COLO668 (cell line): Measurements from ENCODE around the gene TCP1.
"Not testable (repeated sequence)": the region's sequence is repeated elsewhere in the genome, so short reads cannot be mapped to it uniquely, and the experiment has no call there.

Source experiments
- DNase-seq: peaks from one replicate; lab custom pipeline; 2025; ENCODE audit not compliant: unreplicated experiment; lab: John Stamatoyannopoulos, UW

The TCP1 gene

DNA sequence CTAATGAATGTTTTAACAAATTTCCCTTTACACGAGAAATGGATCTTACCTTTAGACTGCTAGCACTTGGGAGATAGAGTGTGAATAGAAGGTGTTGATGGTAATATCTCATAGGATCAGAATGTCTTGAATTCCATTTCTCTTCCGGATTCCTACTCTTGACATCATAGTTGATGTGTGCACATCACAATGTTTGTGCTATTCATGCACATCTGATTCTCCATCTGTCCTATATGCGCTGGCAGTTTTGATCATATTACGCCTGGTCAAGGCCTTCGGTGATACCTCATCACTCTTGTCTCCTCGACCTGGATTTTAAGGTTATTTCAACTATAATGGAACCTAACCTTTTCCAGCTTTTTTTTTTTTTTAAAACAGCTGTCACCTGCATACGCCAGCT, 44.3 kb downstream of the TCP1 start:
- DNase-seq: no peak

DNA sequence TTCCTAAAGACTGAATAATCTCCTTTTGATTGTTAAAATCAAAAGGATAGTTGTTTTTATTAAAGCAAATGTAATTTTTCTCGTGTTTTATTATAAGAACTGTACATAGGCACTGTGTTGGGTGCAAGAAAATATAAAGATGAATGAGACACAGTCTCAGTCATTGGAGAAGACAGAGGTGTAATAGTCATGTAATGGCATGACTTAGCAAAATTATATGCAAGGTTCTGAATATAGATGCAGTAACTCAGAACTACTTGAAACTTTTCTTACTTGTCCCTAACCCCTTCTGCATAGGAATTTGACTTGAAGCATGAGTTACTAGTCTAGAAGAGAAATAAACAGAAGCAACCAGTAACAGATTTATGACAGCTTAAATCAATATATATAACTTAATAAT, 47.2 kb downstream of the TCP1 start:
- no peak for DNase-seq

DNA sequence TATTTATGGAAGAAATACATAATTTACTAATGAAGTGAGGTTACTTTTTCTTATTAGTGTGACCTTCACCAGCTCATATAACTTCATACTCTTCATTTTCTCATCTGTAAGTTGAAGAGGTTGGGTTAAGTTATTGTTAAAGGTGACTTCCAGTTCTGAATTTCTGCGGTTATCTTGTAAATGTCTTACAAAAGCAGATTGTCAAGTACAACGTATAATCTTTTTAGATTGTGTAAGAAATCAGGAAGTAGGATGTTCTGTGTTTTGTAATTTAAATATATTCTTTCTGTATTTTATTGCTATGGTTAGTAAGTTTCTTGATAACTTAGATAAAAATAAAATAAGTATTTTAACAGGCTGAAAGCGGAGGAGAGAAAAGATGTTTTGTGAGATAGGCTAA, 50.1 kb downstream of the TCP1 start:
- DNase-seq: no peak

DNA sequence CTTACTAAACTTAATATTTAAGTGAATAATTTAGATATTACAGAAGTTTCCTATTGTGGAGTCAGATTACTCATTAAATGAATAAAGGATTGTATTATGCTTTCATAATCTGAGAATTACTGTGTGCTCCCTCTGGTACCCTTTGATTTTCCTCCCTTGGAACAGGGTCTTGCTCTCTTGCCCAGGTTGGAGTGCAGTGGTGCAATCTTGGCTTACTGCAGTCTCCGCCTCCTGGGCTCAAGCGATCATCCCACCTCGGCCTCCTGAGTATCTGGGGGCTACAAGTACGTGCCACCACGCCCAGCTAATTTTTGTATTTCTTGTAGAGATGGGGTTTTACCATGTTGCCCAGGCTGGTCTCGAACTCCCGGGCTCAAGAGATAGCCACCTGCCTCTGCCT, 52.5 kb downstream of the TCP1 start:
- no peak for DNase-seq

DNA sequence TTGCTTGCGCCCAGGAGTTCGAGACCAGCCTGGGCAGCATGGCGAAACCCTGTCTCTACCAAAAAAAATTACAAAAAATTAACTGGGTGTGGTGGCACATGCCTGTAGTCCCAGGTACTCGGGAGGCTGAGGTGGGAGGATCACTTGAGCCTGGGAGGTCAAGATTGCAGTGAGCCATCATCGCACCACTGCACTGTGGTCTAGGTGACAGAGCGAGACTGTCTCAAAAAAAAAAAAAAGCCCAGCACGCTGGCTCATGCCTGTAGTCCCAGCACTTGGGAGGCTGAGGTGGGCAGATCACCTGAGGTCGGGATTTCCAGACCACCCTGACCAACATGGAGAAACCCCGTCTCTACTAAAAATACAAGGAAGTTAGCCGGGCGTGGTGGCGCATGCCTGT, 56.0 kb downstream of the TCP1 start:
- not testable (repeated sequence) for DNase-seq

DNA sequence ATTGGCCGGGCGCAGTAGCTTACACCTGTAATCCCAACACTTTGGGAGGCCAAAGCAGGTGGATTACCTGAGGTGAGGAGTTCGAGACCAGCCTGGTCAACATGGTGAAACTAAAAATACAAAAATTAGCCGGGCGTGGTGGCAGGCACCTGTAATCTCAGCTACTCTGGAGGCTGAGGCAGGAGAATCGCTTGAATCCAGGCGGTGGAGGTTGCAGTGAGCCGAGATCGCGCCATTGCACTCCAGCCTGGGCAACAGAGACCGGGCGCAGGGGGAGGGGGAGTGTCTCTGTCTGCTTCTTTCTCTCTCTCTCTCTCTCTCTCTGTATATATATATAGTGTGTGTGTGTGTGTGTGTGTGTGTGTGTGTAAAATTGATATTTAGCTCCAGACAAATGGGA, 56.9 kb downstream of the TCP1 start:
- DNase-seq: not testable (repeated sequence)

DNA sequence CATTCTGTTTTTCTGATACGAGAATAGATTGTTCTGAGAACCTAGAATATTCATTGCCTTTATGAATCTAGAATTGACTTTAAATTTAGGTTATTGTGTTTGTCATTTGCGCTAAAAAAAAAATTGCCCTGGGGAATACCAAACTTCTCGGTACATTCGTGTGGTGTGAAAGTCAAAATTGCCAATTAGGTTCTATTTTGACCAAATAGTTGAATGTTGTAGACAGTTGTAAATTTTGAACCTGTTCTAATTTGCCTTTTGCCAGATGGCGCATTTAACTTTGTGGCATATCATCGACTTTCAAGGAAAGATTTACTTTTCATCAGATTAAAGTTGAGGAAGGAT, 59.1 kb downstream of the TCP1 start:
- DNase-seq: no peak

DNA sequence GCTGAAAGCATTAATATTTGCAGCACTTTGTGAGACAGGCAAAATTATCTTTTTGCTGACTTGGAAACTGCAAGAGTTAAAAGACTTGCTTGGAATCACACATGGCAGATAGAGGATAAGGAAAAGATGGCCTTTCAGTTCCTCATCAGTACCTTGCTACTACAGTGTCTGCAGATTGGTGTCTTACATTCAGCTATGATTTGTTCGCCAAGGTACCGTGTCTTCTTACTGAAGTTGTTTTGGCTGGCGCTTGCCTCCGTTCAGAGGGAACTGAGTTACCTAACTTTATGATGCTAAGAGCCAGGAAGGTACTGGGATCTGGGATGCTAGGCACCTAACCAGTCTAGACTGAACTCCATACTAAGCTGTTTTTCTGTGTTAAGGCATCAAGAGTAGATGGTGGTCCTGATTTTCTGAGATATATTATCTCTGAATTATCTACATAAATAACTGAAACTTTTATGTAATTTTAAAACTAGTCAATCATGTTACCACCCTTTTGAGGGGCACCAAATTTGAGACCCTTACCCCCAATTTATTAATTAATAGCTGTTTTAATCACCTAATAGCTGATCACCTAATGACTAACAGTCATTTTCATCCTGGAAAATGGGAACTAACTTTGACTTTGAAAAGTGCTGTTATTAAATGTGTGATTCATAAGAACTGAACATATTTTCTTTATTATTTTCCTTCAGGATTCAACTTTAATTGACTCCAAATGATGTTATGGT, 59.6 kb downstream of the TCP1 start:
- DNase-seq: peak; percentile 1

DNA sequence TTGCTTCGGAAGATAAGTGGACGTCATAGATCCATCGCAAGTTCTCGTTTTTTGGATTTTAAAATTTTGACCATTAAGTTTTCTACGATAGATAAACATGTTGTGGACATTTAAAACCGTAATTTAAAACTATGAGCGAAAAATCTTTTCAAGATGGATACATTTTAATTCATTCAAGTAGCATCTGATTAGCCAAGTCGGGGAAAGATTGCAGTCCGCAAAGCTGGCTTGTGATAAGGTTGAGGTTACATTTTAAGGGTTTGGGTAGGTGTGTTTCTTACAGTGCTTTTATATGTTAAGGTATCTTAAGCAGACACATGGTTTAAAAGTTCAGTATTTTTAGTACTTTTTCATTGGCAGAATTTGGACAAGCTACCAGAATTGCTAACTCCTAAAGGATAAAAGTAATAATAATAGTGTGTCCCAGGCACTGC, 60.9 kb downstream of the TCP1 start:
- DNase-seq: no peak
